Smooth muscle cell of trachea (primary cell): ENCODE results near the gene ZNF28. TPM values are rescaled to one million over a fixed set of nuclear protein-coding genes. Genes with fewer than 3 reads are reported as not detected.

Experiments
- total RNA-seq: library from RNA; depleted of rRNA; stranded (reverse); fragments of >200 nt; gene quantifications from 2 replicates; pipeline ENCODE4 v1.2.1, GENCODE V29; 2014

ZNF28 gene
- 8.7 and 14.4 TPM in 2 replicates for total RNA-seq

DNA sequence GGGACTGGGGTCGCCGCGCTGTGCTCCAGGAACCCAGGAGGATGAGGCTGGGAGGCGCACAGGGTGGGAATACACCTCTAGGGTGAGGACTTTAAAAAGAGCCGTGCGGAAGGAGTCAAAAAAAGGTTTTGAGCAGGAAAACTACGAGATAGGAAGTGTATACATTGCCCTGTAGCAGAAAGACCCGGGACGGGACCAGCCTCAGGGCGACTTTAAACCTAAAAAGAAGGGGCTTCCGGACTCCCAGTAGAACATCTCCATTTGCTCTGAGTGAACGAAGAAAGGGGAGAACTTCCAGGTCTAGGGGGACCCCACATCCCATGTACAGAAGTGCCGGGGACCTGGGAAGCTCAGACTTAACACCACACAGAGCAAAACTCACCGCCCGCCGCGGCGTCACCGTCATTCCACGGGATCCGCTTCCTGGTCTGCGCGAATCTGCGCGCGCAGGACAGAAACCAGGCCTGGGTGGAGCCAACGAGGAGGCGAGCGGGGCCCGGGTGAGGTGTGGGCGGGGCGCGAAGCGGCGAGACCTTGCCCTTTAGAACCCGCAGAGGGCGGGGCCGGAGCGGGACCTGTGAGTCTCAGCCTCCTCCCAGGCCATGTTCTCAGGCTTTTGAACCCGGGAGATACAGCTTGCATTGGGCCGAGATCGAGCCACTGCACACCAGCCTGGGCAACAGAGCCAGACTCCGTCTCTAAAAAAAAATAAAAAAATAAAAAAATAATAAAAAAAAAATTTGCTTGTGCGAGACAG lies at the start of gene ZNF28:
ZNF28 (minus strand) TSS at position 430 of the 757 bp plus-strand sequence. CDS start 3,675 bp downstream, outside the sequence.

DNA sequence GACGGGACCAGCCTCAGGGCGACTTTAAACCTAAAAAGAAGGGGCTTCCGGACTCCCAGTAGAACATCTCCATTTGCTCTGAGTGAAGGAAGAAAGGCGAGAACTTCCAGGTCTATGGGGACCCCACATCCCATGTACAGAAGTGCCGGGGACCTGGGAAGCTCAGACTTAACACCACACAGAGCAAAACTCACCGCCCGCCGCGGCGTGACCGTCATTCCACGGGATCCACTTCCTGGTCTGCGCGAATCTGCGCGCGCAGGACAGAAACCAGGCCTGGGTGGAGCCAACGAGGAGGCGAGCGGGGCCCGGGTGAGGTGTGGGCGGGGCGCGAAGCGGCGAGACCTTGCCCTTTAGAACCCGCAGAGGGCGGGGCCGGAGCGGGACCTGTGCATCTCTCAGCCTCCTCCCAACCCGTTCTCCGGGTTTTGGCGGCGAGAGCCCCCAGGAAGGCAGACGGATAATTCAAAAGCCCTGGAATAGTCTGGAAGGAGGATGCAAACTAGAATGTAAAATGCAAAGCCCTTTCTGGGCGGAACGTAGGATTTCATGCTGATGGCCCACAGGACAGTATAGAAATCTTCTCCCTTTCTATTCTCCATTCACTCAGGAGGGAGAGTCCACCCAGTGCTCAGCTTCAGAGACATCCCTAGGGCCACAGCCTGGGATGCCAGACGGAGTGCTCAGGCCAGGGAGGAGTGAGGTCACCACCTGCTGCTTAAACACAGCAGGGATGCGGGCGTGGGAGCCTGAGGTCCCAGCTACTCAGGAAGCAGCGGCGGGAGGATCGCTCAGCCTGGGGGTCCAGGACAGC lies 36.2 kb upstream of the ZNF28 start, which contains the start of gene ZNF468:
ZNF468 (minus strand) TSS at position 242 of the 814 bp plus-strand sequence. CDS start 3,347 bp downstream, outside the sequence.

DNA sequence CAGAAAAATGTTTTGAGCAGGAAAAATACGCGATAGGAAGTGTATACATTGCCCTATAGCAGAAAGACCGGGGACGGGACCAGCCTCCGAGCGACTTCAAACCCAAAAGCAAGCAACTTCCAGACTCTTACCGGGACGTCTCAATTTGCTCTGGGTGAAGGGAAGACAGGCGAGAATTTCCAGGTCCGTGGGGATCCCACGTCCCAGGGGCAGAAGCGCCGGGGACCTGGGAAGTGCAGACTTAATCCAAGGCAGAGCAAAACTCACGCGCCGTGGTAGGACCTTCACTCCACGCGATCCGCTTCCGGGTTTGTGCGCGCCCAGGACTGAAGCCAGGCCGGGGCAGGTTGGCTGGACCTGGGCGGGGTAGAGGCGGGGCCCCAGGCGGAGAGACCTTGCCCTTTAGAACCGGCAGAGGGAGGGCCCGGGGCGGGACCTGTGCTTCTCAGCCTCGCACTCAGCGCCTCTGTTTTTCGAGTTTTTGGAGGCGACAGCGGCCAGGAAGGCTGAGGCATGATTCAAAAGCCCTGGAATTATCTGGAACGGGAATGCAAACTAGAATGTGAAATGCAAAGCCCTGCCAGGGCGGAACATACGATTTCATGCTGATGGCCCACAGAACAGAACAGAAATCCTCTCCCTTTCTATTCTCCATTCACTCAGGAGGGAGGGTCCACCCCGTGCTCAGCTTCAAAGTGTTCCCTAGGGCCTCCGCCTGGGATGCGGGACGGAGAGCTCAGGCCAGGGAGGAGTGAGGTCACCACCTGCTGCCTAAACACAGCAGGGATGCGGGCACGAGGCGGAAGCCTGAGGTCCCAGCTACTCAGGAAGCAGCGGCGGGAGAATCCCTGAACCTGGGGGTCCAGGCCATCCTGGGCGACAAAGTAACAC lies 34.7 kb downstream of the ZNF28 start, which contains the start of gene ZNF600:
ZNF600 (minus strand) TSS at position 328 of the 891 bp plus-strand sequence. CDS start 7,903 bp downstream, outside the sequence.

Other genes with a start within 250 kb of the ZNF28 start
- 50.6 and 56.7 TPM in 2 replicates for gene ZNF83, start 183.3 kb downstream of the ZNF28 start, total RNA-seq
- 15.4 and 16.9 TPM in 2 replicates for gene ZNF611, start 86.6 kb downstream of the ZNF28 start, total RNA-seq
- 3.3 and 4.7 TPM in 2 replicates for gene ZNF600, start 34.8 kb downstream of the ZNF28 start, total RNA-seq
- gene ZNF468, start 36.0 kb upstream of the ZNF28 start, total RNA-seq, result 15.7 and 19.4 TPM in 2 replicates
- gene ZNF320, start 76.0 kb upstream of the ZNF28 start, total RNA-seq, result 14.8 and 16.2 TPM in 2 replicates
- 2.6 and 8.9 TPM in 2 replicates for gene ZNF888, start 101.8 kb upstream of the ZNF28 start, total RNA-seq
- gene ZNF816, start 141.2 kb upstream of the ZNF28 start, total RNA-seq, result 11.1 and 12.9 TPM in 2 replicates
- not detected in 2 replicates for gene ERVV-1, start 192.3 kb upstream of the ZNF28 start, total RNA-seq
- gene ERVV-2, start 223.1 kb upstream of the ZNF28 start, total RNA-seq, result not detected in 2 replicates